ENCODE data around the gene MATN3. TPM values are rescaled to one million over a fixed set of nuclear protein-coding genes. Genes with fewer than 3 reads are reported as not detected.
A peak's percentile ranks its signal among the peaks of the same experiment; 100 is the strongest.

Gene MATN3
- total RNA-seq, 1 donor from 2014 or later: 0.26 TPM

- DNase-seq (ENCODE audit: low read depth) (peak; percentile 71), FAIRE-seq (no peak)
- no peaks in the 10 kb centered on the region for H3K27me3 ChIP-seq (ENCODE audit: control insufficient read depth, insufficient read depth, low read length)
- peak; percentile 69 for TF ChIP-seq CTCF (IDR thresholded peaks at IDR 0.05; ENCODE audit: insufficient read depth, low read length, severe bottlenecking)
- no peaks in the 10 kb centered on the region for H3K36me3 ChIP-seq (ENCODE audit: control insufficient read depth, insufficient read depth, low read length)
- H3K4me3 ChIP-seq (ENCODE audit: low read depth, low read length): no peak overlapping the region
Observed at GRCh38 chr2:19955544-19956422, 56.7 kb downstream of the MATN3 start.

- no peak for TF ChIP-seq CTCF (IDR thresholded peaks at IDR 0.05; ENCODE audit: insufficient read depth, low read length, severe bottlenecking)
- FAIRE-seq: no peak
- no peak for DNase-seq (ENCODE audit: low read depth)
Observed at GRCh38 chr2:19949071-19949470, 63.4 kb downstream of the MATN3 start.

GRCh38 chr2:19947184-19947940 lies 65.1 kb downstream of the MATN3 start:
- H3K4me3 ChIP-seq (ENCODE audit: low read depth, low read length): no peak overlapping the region
- FAIRE-seq (no peak), DNase-seq (ENCODE audit: low read depth) (no peak)

More at GRCh38 chr2:19949071-19949470, 63.4 kb downstream of the MATN3 start:
- no peaks in the 10 kb centered on the region for H3K36me3 ChIP-seq (ENCODE audit: control insufficient read depth, insufficient read depth, low read length)
- H3K27me3 ChIP-seq (ENCODE audit: control insufficient read depth, insufficient read depth, low read length): no peaks in the 10 kb centered on the region
- no peak overlapping the region for H3K4me3 ChIP-seq (ENCODE audit: low read depth, low read length)

GRCh38 chr2:19944205-19944845 lies 68.1 kb downstream of the MATN3 start:
- H3K27me3 ChIP-seq (ENCODE audit: control insufficient read depth, insufficient read depth, low read length): no peaks in the 10 kb centered on the region
- FAIRE-seq: no peak
- TF ChIP-seq CTCF (IDR thresholded peaks at IDR 0.05; ENCODE audit: insufficient read depth, low read length, severe bottlenecking): no peak
- H3K36me3 ChIP-seq (ENCODE audit: control insufficient read depth, insufficient read depth, low read length): peaks cover 2% of the 10 kb centered on the region
- H3K4me3 ChIP-seq (ENCODE audit: low read depth, low read length): no peak overlapping the region
- no peak for DNase-seq (ENCODE audit: low read depth)

More at GRCh38 chr2:19947184-19947940, 65.1 kb downstream of the MATN3 start:
- no peak for TF ChIP-seq CTCF (IDR thresholded peaks at IDR 0.05; ENCODE audit: insufficient read depth, low read length, severe bottlenecking)
- H3K27me3 ChIP-seq (ENCODE audit: control insufficient read depth, insufficient read depth, low read length): no peaks in the 10 kb centered on the region
- no peaks in the 10 kb centered on the region for H3K36me3 ChIP-seq (ENCODE audit: control insufficient read depth, insufficient read depth, low read length)

GRCh38 chr2:19943189-19943588 lies 69.3 kb downstream of the MATN3 start:
- FAIRE-seq (no peak), DNase-seq (ENCODE audit: low read depth) (no peak)
- no peak overlapping the region for H3K4me3 ChIP-seq (ENCODE audit: low read depth, low read length)
- H3K36me3 ChIP-seq (ENCODE audit: control insufficient read depth, insufficient read depth, low read length): peaks cover 2% of the 10 kb centered on the region
- H3K27me3 ChIP-seq (ENCODE audit: control insufficient read depth, insufficient read depth, low read length): no peaks in the 10 kb centered on the region
- TF ChIP-seq CTCF (IDR thresholded peaks at IDR 0.05; ENCODE audit: insufficient read depth, low read length, severe bottlenecking): no peak
